ENCODE measurements around the gene CFLAR.

CFLAR gene

DNA sequence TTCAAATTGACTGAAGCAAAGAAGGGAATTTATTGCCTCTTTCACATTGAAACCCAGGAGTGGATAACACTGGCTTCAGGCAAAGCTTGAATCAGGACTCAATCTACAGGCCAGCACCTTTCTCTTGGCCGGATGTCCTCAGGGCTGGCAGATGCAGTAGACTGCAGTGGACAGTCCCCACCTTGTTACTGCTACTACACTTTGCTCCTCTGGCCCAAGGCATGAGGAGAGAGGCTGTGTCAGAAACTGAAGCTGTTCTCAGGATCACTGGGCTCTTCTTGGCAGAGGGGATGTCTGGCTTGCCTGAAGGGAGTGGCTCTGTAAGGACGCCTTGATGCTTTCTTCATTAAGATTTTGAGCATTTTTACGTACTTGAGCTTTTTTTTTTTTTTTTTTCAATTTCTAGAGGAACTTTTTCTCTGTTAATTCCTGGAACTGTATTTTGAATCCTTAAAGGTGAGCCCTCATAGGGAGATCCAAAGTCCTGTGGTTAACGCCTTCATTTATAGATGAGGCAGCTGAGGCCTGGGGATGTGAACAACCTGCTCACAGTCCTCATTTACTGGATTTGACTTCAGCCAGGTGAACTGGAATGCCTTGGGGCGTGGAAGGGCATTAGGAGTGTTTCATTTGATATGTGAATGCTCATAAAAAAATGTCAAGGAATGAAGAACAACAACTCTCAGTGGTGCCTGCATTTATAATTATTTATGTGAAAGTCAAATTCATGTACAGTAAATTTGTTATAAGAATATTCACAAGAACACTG is 103.5 kb downstream of the CFLAR start:
- no peak for DNase-seq

DNA sequence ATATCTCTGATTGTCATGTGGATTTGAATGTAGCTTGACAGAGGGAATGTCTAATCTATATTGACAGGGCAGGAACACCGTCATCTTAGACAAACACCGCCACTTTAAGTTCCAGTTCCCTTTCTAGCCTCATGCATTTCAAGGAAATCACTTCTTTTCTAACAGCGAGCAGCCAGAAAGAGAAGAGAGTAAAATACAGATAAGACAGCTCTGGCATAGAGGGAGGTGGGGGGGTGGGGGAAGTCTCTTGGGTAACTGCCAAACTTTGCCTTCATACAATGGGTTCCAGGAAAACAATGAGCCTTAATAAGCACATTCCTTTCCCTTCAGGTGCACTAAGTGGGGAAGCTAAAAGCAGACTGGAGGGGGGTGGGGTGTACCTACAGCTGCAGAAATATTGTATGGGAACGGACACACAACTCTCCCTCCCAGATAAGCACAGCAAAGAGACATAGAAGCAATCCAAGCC is 104.2 kb downstream of the CFLAR start:
- no peak for DNase-seq

DNA sequence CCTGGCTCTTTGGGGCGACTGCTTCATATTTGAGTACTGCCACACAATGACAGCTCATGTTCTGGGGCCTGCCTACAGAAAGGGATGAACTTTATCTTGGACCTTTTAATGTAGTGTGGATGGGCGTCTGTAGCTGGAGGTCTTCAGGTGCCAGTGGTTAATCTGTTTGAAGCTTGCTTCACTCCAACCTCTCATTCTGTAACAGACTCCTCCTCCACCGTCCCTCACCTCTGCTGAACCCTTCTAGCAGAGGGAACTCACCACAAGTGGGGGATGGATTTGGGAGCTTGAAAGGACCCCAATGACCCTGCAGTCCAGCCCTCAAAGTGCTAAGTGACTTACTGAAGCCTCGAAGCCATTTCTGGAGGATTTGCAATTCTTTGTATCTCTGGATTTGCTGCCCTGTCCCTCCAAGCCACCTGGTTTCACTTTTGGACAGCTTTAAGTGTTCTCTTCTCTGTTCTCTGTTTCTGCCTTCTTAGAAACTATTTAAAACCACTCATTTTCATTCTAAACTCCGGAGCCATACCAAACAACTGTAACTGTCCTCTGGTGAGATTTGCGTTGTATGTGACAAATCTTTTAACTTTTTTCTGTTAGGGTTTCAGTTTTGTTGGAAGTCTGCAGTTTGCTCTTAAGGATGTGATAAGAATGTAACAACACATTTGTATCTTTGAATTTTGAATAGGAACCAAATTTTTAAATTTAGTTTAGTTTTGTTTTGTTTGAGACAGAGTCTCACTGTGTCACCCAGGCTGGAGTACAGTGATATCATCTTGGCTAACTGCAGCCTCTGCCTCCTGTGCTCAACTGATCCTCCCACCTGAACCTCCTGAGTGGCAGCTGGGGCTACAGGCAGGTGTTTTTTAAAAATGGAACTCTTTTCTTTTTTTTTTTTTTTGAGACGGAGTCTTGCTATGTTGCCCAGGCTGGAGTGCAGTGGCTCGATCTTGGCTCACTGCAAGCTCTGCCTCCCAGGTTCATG is 107.4 kb downstream of the CFLAR start:
- no peak for DNase-seq

Measured in NCI-H510A (cell line).